Mesothelial cell of epicardium (in vitro differentiated cells): ENCODE measurements around the gene H6PD. TPM values are rescaled to one million over a fixed set of nuclear protein-coding genes. Genes with fewer than 3 reads are reported as not detected.
A peak's percentile ranks its signal among the peaks of the same experiment; 100 is the strongest.

Experiments used
- DNase-seq, 2 experiments: peaks; one replicate each; pipeline ENCODE4 v3.0.0; 2021; ENCODE audit warnings: low spot score in 2 of 2; ENCODE audit not compliant: unreplicated experiment in 2 of 2
- H3K27ac Mint-ChIP-seq: 2 replicates; pipeline ENCODE4 v1.8.0; 2021; ENCODE audit warnings: mixed read lengths
- H3K27me3 Mint-ChIP-seq: 2 replicates; pipeline ENCODE4 v1.8.0; 2021; ENCODE audit warnings: low read depth, mixed read lengths
- H3K36me3 Mint-ChIP-seq: 2 replicates; pipeline ENCODE4 v1.8.0; 2021; ENCODE audit warnings: mixed read lengths
- H3K4me1 Mint-ChIP-seq: 2 replicates; pipeline ENCODE4 v1.8.0; 2021; ENCODE audit warnings: mixed read lengths
- H3K4me3 Mint-ChIP-seq: 2 replicates; pipeline ENCODE4 v1.8.0; 2021; ENCODE audit warnings: mild to moderate bottlenecking, moderate library complexity, mixed read lengths
- H3K9me3 Mint-ChIP-seq: 2 replicates; pipeline ENCODE4 v1.8.0; 2021; ENCODE audit warnings: mixed read lengths
- total RNA-seq: library from RNA; stranded (reverse); gene quantifications from 3 replicates; pipeline ENCODE4 v1.2.1, GENCODE V29; 2021
- TF ChIP-seq, protein P1 (sequence below): fragments of 200-600 bp; sonication (generic); IDR thresholded peaks from one replicate; pipeline ENCODE4 v1.5.0; 2021; ENCODE audit warnings: antibody characterized with exemption; ENCODE audit not compliant: unreplicated experiment

H6PD gene
- total RNA-seq, 1 donor from 2014 or later = 73.1 TPM

DNA sequence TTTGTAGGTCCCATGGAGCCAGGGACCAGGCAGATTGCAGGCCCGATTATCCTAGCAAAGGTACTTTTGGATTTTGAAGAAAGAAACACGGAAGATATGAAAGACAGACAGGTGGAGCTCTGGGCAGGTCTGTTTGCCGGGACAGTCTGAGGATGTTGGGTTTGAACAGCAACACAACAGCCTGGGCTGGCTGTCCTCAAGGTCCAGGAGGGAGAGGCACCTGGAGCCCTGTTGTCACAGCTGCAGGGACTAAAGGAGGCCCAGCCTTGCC lies 14.6 kb downstream of the H6PD start:
- no peak for DNase-seq
- Mint-ChIP-seq H3K36me3 (peaks cover 13% of the 10 kb centered on the region), H3K4me3 (no peak overlapping the region), H3K9me3 (no peaks in the 10 kb centered on the region), H3K4me1 (peaks cover 30% of the 10 kb centered on the region), H3K27ac (peak overlapping the region; percentile 23), H3K27me3 (no peaks in the 10 kb centered on the region)
- TF ChIP-seq, protein P1, sequence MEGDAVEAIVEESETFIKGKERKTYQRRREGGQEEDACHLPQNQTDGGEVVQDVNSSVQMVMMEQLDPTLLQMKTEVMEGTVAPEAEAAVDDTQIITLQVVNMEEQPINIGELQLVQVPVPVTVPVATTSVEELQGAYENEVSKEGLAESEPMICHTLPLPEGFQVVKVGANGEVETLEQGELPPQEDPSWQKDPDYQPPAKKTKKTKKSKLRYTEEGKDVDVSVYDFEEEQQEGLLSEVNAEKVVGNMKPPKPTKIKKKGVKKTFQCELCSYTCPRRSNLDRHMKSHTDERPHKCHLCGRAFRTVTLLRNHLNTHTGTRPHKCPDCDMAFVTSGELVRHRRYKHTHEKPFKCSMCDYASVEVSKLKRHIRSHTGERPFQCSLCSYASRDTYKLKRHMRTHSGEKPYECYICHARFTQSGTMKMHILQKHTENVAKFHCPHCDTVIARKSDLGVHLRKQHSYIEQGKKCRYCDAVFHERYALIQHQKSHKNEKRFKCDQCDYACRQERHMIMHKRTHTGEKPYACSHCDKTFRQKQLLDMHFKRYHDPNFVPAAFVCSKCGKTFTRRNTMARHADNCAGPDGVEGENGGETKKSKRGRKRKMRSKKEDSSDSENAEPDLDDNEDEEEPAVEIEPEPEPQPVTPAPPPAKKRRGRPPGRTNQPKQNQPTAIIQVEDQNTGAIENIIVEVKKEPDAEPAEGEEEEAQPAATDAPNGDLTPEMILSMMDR = no peak

DNA sequence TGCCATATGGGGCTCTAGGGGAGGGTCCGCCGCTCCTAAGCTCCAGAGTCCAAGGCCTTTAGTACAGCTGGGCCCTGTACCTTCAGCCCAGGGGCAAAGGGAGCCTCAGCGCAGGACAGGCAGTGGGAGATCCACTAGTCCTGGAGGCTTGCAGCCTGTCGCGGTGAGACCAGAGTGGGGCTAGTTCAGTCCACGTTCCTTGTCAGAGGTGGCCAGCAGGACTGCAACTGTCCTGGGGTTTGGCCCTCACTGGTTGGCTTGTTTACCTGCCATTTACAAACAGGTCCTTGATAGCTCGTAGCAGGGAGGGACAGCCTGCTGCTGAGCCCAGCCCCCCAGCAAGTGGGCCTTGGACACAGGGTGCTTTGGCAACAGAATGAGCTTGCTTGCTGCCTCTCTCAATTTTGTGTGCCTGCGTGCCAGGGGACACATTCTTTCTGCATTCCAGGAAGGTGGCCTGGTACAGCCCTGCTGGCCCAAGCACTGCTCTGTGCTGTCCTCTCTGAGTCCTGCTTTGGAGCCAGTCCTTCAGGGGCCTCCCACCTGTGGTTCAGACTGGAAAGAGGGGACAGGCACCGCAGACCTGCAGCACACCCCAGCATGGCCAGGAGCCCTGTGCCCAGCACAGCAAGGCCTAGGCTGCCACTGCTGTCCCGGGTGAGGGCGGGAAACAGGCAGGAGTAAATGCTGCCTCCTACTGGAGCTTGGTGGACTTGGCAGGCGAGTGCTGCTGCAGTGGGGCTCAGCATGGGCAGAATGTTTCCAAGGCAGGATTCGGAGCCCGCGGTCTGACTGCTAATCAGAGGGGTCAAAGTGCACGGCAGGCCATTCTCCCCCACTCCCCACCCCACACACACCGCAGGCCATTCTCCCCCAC lies 15.2 kb downstream of the H6PD start:
- TF ChIP-seq, protein P1 = peak; percentile 22
- DNase-seq = no peak
- Mint-ChIP-seq H3K4me1 (peaks cover 35% of the 10 kb centered on the region), H3K27me3 (no peaks in the 10 kb centered on the region), H3K4me3 (no peak overlapping the region), H3K36me3 (peaks cover 13% of the 10 kb centered on the region), H3K9me3 (no peaks in the 10 kb centered on the region), H3K27ac (no peak overlapping the region)

DNA sequence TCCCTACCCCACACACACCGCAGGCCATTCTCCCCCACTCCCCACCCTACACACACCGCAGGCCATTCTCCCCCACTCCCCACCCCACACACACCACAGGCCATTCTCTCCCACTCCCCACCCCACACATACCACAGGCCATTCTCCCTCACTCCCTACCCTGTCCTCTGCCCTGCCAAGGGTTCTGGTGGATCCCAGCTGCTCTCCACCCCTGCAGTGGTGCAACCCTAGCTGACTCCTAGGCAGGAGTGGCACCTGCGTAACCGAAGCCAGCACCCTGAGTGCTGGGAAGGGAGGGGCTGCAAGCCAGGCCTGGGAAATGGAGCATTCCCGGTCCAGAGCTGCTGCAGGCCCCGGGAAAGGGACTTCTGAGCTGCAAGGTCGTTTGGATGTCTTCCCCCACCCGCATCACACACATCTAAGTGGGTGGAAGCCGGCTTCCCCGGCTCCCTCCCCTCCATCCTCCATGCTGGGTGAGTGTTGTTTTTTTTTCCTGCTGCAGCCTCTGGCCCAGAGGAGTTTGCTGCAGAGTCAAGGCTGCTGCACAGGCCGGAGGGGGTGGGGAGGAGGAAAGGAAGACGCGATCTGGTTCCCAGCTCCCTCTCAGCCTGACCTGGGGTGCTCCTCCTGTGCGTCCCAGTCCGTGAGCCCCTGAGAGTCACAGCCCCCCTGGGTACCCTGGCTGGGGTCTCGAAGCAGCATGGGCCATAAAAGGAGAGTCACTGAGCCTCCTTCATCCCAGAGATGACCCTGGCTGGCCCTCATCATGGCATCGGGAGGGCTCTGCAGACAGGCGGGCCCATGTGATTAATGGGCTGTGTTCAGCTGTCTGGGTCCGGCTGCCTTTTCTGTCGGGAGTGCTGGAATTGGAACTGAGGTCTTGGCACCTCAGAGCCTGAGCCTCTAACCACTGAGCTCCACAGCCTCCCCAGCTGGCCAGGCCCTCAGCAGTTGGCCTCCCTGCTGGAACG lies 16.1 kb downstream of the H6PD start:
- Mint-ChIP-seq H3K36me3 (peaks cover 13% of the 10 kb centered on the region), H3K27me3 (no peaks in the 10 kb centered on the region), H3K9me3 (no peaks in the 10 kb centered on the region), H3K4me1 (peaks cover 36% of the 10 kb centered on the region), H3K27ac (no peak overlapping the region), H3K4me3 (no peak overlapping the region)
- TF ChIP-seq, protein P1 = no peak
- no peak for DNase-seq

DNA sequence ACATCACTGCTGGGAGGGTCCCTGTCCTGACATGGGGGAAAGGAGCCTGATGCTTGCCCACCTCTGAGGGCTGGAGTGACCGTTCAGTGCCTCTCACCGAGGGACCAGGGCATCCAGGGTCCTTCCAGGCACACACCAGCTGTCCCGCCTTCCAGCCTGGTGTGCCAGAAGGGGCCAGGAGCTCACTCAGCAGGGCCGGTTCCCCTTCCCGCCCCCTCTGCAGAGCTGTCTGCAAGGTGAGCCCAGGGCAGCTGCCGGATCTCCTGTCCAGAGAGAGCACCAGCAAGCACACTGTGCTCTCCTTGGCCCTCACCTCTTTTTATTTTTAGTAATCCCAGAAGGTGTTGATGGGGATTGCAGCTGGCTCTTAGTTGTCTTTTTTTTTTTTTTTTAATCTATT lies 16.9 kb downstream of the H6PD start:
- Mint-ChIP-seq H3K4me3 (no peak overlapping the region), H3K27me3 (no peaks in the 10 kb centered on the region), H3K27ac (no peak overlapping the region), H3K9me3 (no peaks in the 10 kb centered on the region), H3K4me1 (peaks cover 36% of the 10 kb centered on the region), H3K36me3 (peaks cover 7% of the 10 kb centered on the region)
- TF ChIP-seq, protein P1 = no peak
- DNase-seq = no peak

DNA sequence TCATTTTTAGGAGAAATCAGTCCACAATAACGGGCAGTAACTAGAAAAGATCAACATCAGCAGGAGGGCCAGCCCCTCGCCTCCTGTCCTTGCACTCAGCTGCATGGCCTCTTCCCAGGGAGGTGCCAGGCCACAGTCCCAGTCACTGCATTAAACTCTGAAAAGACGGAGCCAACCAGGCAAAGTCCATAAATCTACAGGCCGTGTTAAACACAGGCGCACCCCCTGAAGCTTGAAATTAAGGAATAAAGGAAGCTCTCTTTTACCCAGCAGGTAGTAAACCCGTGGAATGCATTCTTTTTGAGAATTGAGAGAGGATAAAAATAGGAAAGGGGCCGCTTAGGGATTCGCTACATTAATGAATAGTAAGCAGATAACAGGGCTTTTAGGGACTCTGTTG lies 18.4 kb downstream of the H6PD start:
- H3K36me3 Mint-ChIP-seq = peaks cover 13% of the 10 kb centered on the region
- no peaks in the 10 kb centered on the region for H3K27me3 Mint-ChIP-seq
- no peak overlapping the region for H3K4me3 Mint-ChIP-seq
- H3K4me1 Mint-ChIP-seq = peaks cover 36% of the 10 kb centered on the region
- H3K9me3 Mint-ChIP-seq = no peaks in the 10 kb centered on the region
- H3K27ac Mint-ChIP-seq = peak overlapping the region; percentile 49
- no peak for DNase-seq
- TF ChIP-seq, protein P1 = no peak
